Measurements from ENCODE around the gene CTPS1. TPM values are rescaled to one million over a fixed set of nuclear protein-coding genes. Genes with fewer than 3 reads are reported as not detected.

The CTPS1 gene
- total RNA-seq, 1 donor from 2014 or later, result 91.4 TPM

DNA sequence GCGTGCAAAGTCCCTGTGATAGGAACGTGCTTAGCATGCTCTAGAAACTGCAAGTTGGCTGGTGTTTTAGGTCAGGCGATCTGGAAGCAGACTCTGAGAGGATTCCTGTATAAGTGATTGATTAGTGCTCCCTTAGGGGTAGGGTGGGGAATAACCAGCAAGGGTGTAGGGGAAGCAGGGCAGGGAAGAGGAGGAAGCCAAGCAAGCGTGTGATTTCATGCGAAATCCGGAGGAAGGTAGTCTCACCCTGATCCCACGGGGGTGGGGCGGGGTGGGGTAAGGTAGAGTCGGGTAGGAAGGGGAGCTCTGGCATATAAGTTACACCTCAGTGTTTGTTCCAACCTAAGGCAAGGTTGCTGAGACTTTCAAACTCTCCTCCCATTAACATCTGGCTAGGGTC is 24.9 kb upstream of the CTPS1 start:
- no peaks in the 10 kb centered on the region for H3K27me3 ChIP-seq (ENCODE audit: insufficient read depth, low read length)
- no peaks in the 10 kb centered on the region for H3K36me3 ChIP-seq (ENCODE audit: insufficient read depth, low read length)
- no peak overlapping the region for H3K4me2 ChIP-seq (ENCODE audit: low read length)
- no peak for TF ChIP-seq EZH2 (IDR thresholded peaks at IDR 0.05; ENCODE audit: insufficient read depth, low read length)
- TF ChIP-seq, protein P1, sequence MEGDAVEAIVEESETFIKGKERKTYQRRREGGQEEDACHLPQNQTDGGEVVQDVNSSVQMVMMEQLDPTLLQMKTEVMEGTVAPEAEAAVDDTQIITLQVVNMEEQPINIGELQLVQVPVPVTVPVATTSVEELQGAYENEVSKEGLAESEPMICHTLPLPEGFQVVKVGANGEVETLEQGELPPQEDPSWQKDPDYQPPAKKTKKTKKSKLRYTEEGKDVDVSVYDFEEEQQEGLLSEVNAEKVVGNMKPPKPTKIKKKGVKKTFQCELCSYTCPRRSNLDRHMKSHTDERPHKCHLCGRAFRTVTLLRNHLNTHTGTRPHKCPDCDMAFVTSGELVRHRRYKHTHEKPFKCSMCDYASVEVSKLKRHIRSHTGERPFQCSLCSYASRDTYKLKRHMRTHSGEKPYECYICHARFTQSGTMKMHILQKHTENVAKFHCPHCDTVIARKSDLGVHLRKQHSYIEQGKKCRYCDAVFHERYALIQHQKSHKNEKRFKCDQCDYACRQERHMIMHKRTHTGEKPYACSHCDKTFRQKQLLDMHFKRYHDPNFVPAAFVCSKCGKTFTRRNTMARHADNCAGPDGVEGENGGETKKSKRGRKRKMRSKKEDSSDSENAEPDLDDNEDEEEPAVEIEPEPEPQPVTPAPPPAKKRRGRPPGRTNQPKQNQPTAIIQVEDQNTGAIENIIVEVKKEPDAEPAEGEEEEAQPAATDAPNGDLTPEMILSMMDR (IDR thresholded peaks at IDR 0.05; ENCODE audit: insufficient read depth, low read depth, low read length), result no peak
- no peak for DNase-seq (ENCODE audit: low read depth)
- H3K4me1 ChIP-seq (ENCODE audit: insufficient read depth, low read length), result peaks cover 2% of the 10 kb centered on the region
- Mint-ChIP-seq H3K27me3 (ENCODE audit: low read depth, unreplicated experiment) (peaks cover 18% of the 10 kb centered on the region), H3K4me1 (ENCODE audit: low read depth, unreplicated experiment) (no peaks in the 10 kb centered on the region), H3K4me3 (ENCODE audit: unreplicated experiment) (no peak overlapping the region), H3K9me3 (ENCODE audit: unreplicated experiment) (peaks cover 5% of the 10 kb centered on the region), H3K27ac (ENCODE audit: unreplicated experiment) (peak overlapping the region; percentile 59), H3K36me3 (ENCODE audit: low read depth, unreplicated experiment) (no peaks in the 10 kb centered on the region)
- no peak overlapping the region for H3K27ac ChIP-seq (ENCODE audit: low read depth, low read length)
- no peaks in the 10 kb centered on the region for H4K20me1 ChIP-seq (ENCODE audit: insufficient read depth, low read length)
- H3K9ac ChIP-seq (ENCODE audit: low read length), result no peak overlapping the region
- FAIRE-seq, result no peak
- H3K79me2 ChIP-seq (ENCODE audit: insufficient read depth, low read length), result no peaks in the 10 kb centered on the region
- no peak overlapping the region for H2AFZ ChIP-seq (ENCODE audit: low read depth, low read length)
- no peaks in the 10 kb centered on the region for H3K9me3 ChIP-seq (ENCODE audit: insufficient read depth, low read depth, low read length)
- no peak overlapping the region for H3K4me3 ChIP-seq (ENCODE audit: insufficient read depth, low read depth, low read length)

DNA sequence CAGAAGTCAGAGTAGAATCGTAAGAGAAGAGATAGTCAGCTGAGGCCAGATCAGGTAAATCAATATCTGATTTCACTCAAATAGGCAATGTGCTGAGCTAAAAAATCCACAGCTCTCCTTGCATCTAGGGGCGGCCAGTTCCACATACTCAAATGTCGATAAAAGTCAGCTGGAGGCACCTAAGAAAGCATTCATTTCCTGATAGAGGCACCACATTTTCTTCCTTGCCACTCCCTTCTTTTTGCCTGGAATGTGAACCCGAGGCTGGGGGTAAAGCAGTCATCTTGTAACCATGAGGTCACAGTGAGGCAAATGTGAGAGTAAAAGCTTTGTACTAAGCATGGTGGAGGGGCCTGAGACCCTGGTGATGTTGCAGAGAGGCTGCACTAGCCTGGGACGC is 24.2 kb upstream of the CTPS1 start:
- no peaks in the 10 kb centered on the region for H3K9me3 ChIP-seq (ENCODE audit: insufficient read depth, low read depth, low read length)
- TF ChIP-seq, protein P1 (IDR thresholded peaks at IDR 0.05; ENCODE audit: insufficient read depth, low read depth, low read length), result no peak
- no peak for TF ChIP-seq EZH2 (IDR thresholded peaks at IDR 0.05; ENCODE audit: insufficient read depth, low read length)
- H3K4me1 ChIP-seq (ENCODE audit: insufficient read depth, low read length), result peaks cover 2% of the 10 kb centered on the region

DNA sequence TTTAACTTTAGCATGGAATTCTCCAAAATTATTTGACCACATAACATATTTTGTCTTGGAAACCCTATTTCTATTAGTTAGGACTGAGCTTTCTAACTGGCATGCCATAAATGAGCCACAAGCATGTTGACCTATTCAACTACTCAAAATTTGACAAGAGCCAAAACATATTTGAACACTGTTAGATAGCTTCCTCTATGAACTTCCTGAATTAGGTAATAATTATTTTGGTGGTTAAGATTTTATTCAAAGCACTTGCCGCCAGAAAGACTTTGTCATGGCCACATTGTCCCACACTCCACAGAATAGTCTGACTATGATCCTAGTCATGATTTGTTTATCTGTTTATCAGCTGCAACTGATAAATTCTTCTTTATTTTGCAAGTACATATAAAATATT is 23.1 kb upstream of the CTPS1 start:
- Histone ChIP-seq H2AFZ (ENCODE audit: low read depth, low read length) (no peak overlapping the region), H3K9me3 (ENCODE audit: insufficient read depth, low read depth, low read length) (no peaks in the 10 kb centered on the region), H3K27ac (ENCODE audit: low read depth, low read length) (no peak overlapping the region), H3K27me3 (ENCODE audit: insufficient read depth, low read length) (no peaks in the 10 kb centered on the region), H3K4me1 (ENCODE audit: insufficient read depth, low read length) (peaks cover 2% of the 10 kb centered on the region), H4K20me1 (ENCODE audit: insufficient read depth, low read length) (no peaks in the 10 kb centered on the region), H3K4me2 (ENCODE audit: low read length) (no peak overlapping the region), H3K9ac (ENCODE audit: low read length) (no peak overlapping the region), H3K4me3 (ENCODE audit: insufficient read depth, low read depth, low read length) (no peak overlapping the region), H3K36me3 (ENCODE audit: insufficient read depth, low read length) (no peaks in the 10 kb centered on the region), H3K79me2 (ENCODE audit: insufficient read depth, low read length) (no peaks in the 10 kb centered on the region)
- Mint-ChIP-seq H3K4me3 (ENCODE audit: unreplicated experiment) (no peak overlapping the region), H3K36me3 (ENCODE audit: low read depth, unreplicated experiment) (no peaks in the 10 kb centered on the region), H3K4me1 (ENCODE audit: low read depth, unreplicated experiment) (no peaks in the 10 kb centered on the region), H3K9me3 (ENCODE audit: unreplicated experiment) (peaks cover 4% of the 10 kb centered on the region), H3K27me3 (ENCODE audit: low read depth, unreplicated experiment) (peaks cover 13% of the 10 kb centered on the region), H3K27ac (ENCODE audit: unreplicated experiment) (no peak overlapping the region)
- TF ChIP-seq, protein P1 (IDR thresholded peaks at IDR 0.05; ENCODE audit: insufficient read depth, low read depth, low read length), result no peak
- no peak for TF ChIP-seq EZH2 (IDR thresholded peaks at IDR 0.05; ENCODE audit: insufficient read depth, low read length)
- FAIRE-seq (no peak), DNase-seq (ENCODE audit: low read depth) (no peak)

More for the DNA sequence above, 24.2 kb upstream of the CTPS1 start:
- no peak overlapping the region for H3K4me3 Mint-ChIP-seq (ENCODE audit: unreplicated experiment)
- H3K36me3 Mint-ChIP-seq (ENCODE audit: low read depth, unreplicated experiment), result no peaks in the 10 kb centered on the region
- Histone ChIP-seq H3K27me3 (ENCODE audit: insufficient read depth, low read length) (no peaks in the 10 kb centered on the region), H4K20me1 (ENCODE audit: insufficient read depth, low read length) (no peaks in the 10 kb centered on the region), H2AFZ (ENCODE audit: low read depth, low read length) (peak overlapping the region; percentile 59), H3K36me3 (ENCODE audit: insufficient read depth, low read length) (no peaks in the 10 kb centered on the region), H3K79me2 (ENCODE audit: insufficient read depth, low read length) (no peaks in the 10 kb centered on the region), H3K9ac (ENCODE audit: low read length) (no peak overlapping the region), H3K27ac (ENCODE audit: low read depth, low read length) (no peak overlapping the region), H3K4me2 (ENCODE audit: low read length) (no peak overlapping the region), H3K4me3 (ENCODE audit: insufficient read depth, low read depth, low read length) (no peak overlapping the region)
- no peak overlapping the region for H3K27ac Mint-ChIP-seq (ENCODE audit: unreplicated experiment)
- FAIRE-seq (no peak), DNase-seq (ENCODE audit: low read depth) (no peak)
- peaks cover 18% of the 10 kb centered on the region for H3K27me3 Mint-ChIP-seq (ENCODE audit: low read depth, unreplicated experiment)
- H3K4me1 Mint-ChIP-seq (ENCODE audit: low read depth, unreplicated experiment), result no peaks in the 10 kb centered on the region
- peaks cover 4% of the 10 kb centered on the region for H3K9me3 Mint-ChIP-seq (ENCODE audit: unreplicated experiment)
